ENCODE data around the gene CEP68.

DNA sequence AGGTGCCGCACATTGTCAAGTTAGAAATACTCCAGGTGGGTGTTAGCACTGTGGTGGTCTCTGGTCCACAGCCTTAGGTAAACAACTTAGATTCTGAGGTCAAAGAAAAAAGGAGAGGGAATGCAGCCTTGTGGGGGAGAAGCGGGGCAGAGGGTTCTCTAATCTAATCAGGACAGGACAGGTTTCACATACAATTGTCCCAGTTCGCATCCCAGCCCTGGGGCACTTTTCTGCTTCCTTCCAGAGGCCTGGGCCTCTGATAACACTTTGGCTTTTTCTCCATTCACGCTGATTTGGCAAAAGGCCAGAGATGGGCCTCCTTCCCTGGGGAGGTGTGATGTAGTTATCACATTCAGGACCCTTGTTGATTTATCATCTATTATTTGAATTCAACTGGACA, 34.5 kb upstream of the CEP68 start:
- TF ChIP-seq, protein P1, sequence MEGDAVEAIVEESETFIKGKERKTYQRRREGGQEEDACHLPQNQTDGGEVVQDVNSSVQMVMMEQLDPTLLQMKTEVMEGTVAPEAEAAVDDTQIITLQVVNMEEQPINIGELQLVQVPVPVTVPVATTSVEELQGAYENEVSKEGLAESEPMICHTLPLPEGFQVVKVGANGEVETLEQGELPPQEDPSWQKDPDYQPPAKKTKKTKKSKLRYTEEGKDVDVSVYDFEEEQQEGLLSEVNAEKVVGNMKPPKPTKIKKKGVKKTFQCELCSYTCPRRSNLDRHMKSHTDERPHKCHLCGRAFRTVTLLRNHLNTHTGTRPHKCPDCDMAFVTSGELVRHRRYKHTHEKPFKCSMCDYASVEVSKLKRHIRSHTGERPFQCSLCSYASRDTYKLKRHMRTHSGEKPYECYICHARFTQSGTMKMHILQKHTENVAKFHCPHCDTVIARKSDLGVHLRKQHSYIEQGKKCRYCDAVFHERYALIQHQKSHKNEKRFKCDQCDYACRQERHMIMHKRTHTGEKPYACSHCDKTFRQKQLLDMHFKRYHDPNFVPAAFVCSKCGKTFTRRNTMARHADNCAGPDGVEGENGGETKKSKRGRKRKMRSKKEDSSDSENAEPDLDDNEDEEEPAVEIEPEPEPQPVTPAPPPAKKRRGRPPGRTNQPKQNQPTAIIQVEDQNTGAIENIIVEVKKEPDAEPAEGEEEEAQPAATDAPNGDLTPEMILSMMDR (IDR thresholded peaks at IDR 0.05) = no peak
- TF ChIP-seq POLR2A (IDR thresholded peaks at IDR 0.05) = no peak
